K562 (cell line): ENCODE data around the gene MAPKAPK2. TPM values are rescaled to one million over a fixed set of nuclear protein-coding genes. Genes with fewer than 3 reads are reported as not detected.

Experiments
- ATAC-seq: fragments of 200-7000 bp; cut with Tn5 transposase; 3 replicates; pipeline ENCODE4 v1.9.1; 2020; ENCODE audit warnings: moderate library complexity
- BruUV-seq: library from RNA; stranded (reverse); fragments of 400-500 nt; replicated peaks from 2 replicates; lab custom pipeline; 2021; lab: Mats Ljungman, UMichigan
- CTCF ChIA-PET: fragments of 300-600 bp; formaldehyde crosslinking; extraction: SDS; loops from one replicate; lab custom pipeline; 2021; ENCODE audit warnings: low intra/inter-chr PET ratio; lab: Yijun Ruan, JAX
- POLR2A ChIA-PET: fragments of 300-600, 350-650 bp; sonication (Branson Sonifier 250); formaldehyde crosslinking; extraction: SDS; loops from one replicate; lab custom pipeline; 2021; ENCODE audit warnings: antibody characterized with exemption, inconsistent platforms; lab: Yijun Ruan, JAX
- DNase-seq, 4 experiments: peaks; one replicate each; pipeline versions ENCODE4 v3.0.0 to v3.0.0-alpha.2; 2011 to 2018; ENCODE audit warnings: low spot score in 3 of 4, mixed read lengths in 3 of 4; ENCODE audit errors: extremely low read depth in 1 of 4
- FAIRE-seq: peaks from 2 replicates; lab custom pipeline; 2011; peaks lifted over from hg19 to GRCh38; lab: Jason Lieb, UNC
- H2AFZ ChIP-seq: 2 replicates; pipeline ENCODE4 v1.6.0; 2011; ENCODE audit warnings: low read depth, low read length, control low read depth, inconsistent platforms
- H3K27ac ChIP-seq: fragments of 200-600 bp; 3 replicates; pipeline ENCODE4 v1.8.0; 2011; ENCODE audit warnings: low read depth, mild to moderate bottlenecking, control low read depth, inconsistent platforms, low read length, moderate library complexity, mixed read lengths; ENCODE audit errors: extremely low read depth
- H3K27me3 ChIP-seq, 2 experiments: fragments of 300-600 bp in 1 of 2; 2 replicates in 1 of 2; 3 replicates in 1 of 2; pipeline versions ENCODE4 v1.6.0 to v1.8.0; 2011; ENCODE audit warnings: inconsistent platforms in 2 of 2, low read length in 2 of 2, mild to moderate bottlenecking in 1 of 2, mixed read lengths in 1 of 2, moderate library complexity in 1 of 2; ENCODE audit not compliant: control insufficient read depth in 2 of 2, insufficient read depth in 2 of 2
- H3K36me3 ChIP-seq: fragments of 300-600 bp; 3 replicates; pipeline ENCODE4 v1.8.0; 2011; ENCODE audit warnings: mild to moderate bottlenecking, low read length, inconsistent platforms; ENCODE audit not compliant: control insufficient read depth, insufficient read depth
- H3K4me1 ChIP-seq, 2 experiments: fragments of 200-600 bp in 1 of 2; replicated peaks in 1 of 2; 2 replicates in 1 of 2; 3 replicates in 1 of 2; pipeline versions ENCODE4 v1.5.1 to v1.8.0; 2011; ENCODE audit warnings: inconsistent platforms in 2 of 2, low read length in 2 of 2, mild to moderate bottlenecking in 1 of 2, mixed read lengths in 1 of 2, moderate library complexity in 1 of 2; ENCODE audit not compliant: control insufficient read depth in 2 of 2, insufficient read depth in 2 of 2
- H3K4me2 ChIP-seq: 2 replicates; pipeline ENCODE4 v1.6.1; 2011; ENCODE audit warnings: low read length, control low read depth, inconsistent platforms, mixed read lengths; ENCODE audit not compliant: insufficient read depth
- H3K4me3 ChIP-seq: fragments of 200-600 bp; sonication (generic), shearing (Covaris generic); 2 replicates; pipeline ENCODE4 v1.5.1; 2016; ENCODE audit warnings: control low read depth, inconsistent platforms
- H3K79me2 ChIP-seq: fragments of 200-600 bp; 3 replicates; pipeline ENCODE4 v1.8.0; 2011; ENCODE audit warnings: low read length, inconsistent platforms; ENCODE audit not compliant: control insufficient read depth, insufficient read depth
- H3K9ac ChIP-seq, 2 experiments: 2 replicates each; pipeline versions ENCODE4 v1.6.0 to v1.6.1; 2011; ENCODE audit warnings: low read depth in 2 of 2, low read length in 2 of 2, control low read depth in 1 of 2, inconsistent platforms in 1 of 2, mild to moderate bottlenecking in 1 of 2, mixed read lengths in 1 of 2; ENCODE audit not compliant: insufficient read depth in 1 of 2
- H3K9me1 ChIP-seq: one replicate; pipeline ENCODE4 v1.6.0; 2011; ENCODE audit warnings: inconsistent platforms, mild to moderate bottlenecking, low read length, moderate library complexity; ENCODE audit not compliant: control insufficient read depth, insufficient read depth
- H3K9me3 ChIP-seq: replicated peaks from 2 replicates; pipeline ENCODE4 v1.5.1; 2011; ENCODE audit warnings: low read depth, low read length, inconsistent platforms; ENCODE audit not compliant: control insufficient read depth, insufficient read depth
- H4K20me1 ChIP-seq: replicated peaks from 2 replicates; pipeline ENCODE4 v1.6.1; 2011; ENCODE audit warnings: low read length, inconsistent platforms, mixed read lengths; ENCODE audit not compliant: control insufficient read depth, insufficient read depth
- BRF1 ChIP-seq: IDR thresholded peaks from 3 replicates; pipeline ENCODE4 v1.6.1; 2011; ENCODE audit warnings: borderline replicate concordance, mild to moderate bottlenecking; ENCODE audit not compliant: insufficient read length; ENCODE audit errors: extremely low read depth
- CBFB ChIP-seq: sonication (generic); formaldehyde crosslinking; IDR thresholded peaks from 2 replicates; pipeline ENCODE4 v1.4.0; 2020; ENCODE audit warnings: mild to moderate bottlenecking, missing genetic modification reagents
- E2F8 ChIP-seq: fragments of 450-650 bp; IDR thresholded peaks from 2 replicates; pipeline ENCODE4 v1.7.1; 2018; ENCODE audit warnings: mild to moderate bottlenecking, low read depth; ENCODE audit not compliant: partially characterized antibody
- HDAC6 ChIP-seq: IDR thresholded peaks from 2 replicates; pipeline ENCODE4 v1.6.1; 2012; ENCODE audit warnings: low read depth, mild to moderate bottlenecking, control low read depth, inconsistent platforms, low read length, moderate library complexity
- IRF1 ChIP-seq: sonication (generic); formaldehyde crosslinking; IDR thresholded peaks from 2 replicates; pipeline ENCODE4 v1.8.0; 2022; ENCODE audit warnings: missing genetic modification reagents, mild to moderate bottlenecking, borderline replicate concordance
- NONO ChIP-seq, 2 experiments: fragments of 200-400 bp in 1 of 2; fragments of 450-650 bp in 1 of 2; formaldehyde crosslinking in 1 of 2; IDR thresholded peaks; 2 replicates each; pipeline ENCODE4 v1.6.1; 2017; ENCODE audit warnings: low read depth in 2 of 2, mild to moderate bottlenecking in 2 of 2, moderate library complexity in 2 of 2, low read length in 1 of 2
- SMAD3 ChIP-seq: fragments of 450-650 bp; formaldehyde crosslinking; conservative IDR thresholded peaks from 2 replicates; pipeline ENCODE4 v1.4.0; 2020; ENCODE audit warnings: mild to moderate bottlenecking
- SP1 ChIP-seq: sonication (generic); formaldehyde crosslinking; IDR thresholded peaks from 2 replicates; pipeline ENCODE4 v1.8.1; 2022; ENCODE audit warnings: mild to moderate bottlenecking, missing genetic modification reagents
- SRF ChIP-seq, 2 experiments: fragments of 250-450, 450-650 bp in 1 of 2; sonication (Bioruptor Pico) in 1 of 2; sonication (generic) in 1 of 2; formaldehyde crosslinking; IDR thresholded peaks; 2 replicates each; pipeline versions ENCODE4 v1.5.0 to v1.5.1; 2020 to 2022; ENCODE audit warnings: mild to moderate bottlenecking in 1 of 2, missing genetic modification reagents in 1 of 2
- TRIM25 ChIP-seq: fragments of 450-650 bp; IDR thresholded peaks from 2 replicates; pipeline ENCODE4 v1.7.0; 2016; ENCODE audit warnings: borderline replicate concordance
- ZNF431 ChIP-seq: sonication (generic); formaldehyde crosslinking; IDR thresholded peaks from 2 replicates; pipeline ENCODE4 v1.8.0; 2022; ENCODE audit warnings: mild to moderate bottlenecking, missing genetic modification reagents
- ZNF764 ChIP-seq: fragments of 250-450 bp; sonication (Bioruptor Pico); IDR thresholded peaks from 2 replicates; pipeline ENCODE4 v1.4.0; 2020; ENCODE audit warnings: low read depth, mild to moderate bottlenecking, moderate library complexity
- ZNF766 ChIP-seq: fragments of 200-800 bp; sonication (Bioruptor generic); conservative IDR thresholded peaks from 2 replicates; pipeline ENCODE4 v1.6.1; 2016; ENCODE audit warnings: missing genetic modification characterization, missing compliant biosample characterization
- WGBS: fragments of 100-300 bp; shearing (Covaris generic); methylation state at CpG from one replicate; pipeline ENCODE4 v1.1.6; 2016; ENCODE audit warnings: low coverage, mixed read lengths; ENCODE audit not compliant: insufficient coverage; ENCODE audit errors: missing lambda C conversion rate; 5-methylcytosine and 5-hydroxymethylcytosine counted together
- in situ Hi-C: fragments of 300-500 bp; cut with MboI; formaldehyde crosslinking; loops from 4 replicates; pipeline ENCODE4 v1.15.0; 2018; ENCODE audit warnings: inconsistent platforms, mixed read lengths
- intact Hi-C: fragments of 100-400 bp; cut with micrococcal nuclease; formaldehyde crosslinking; loops from 2 replicates; pipeline ENCODE4 v1.14.2; 2022
- polyA plus RNA-seq, 8 experiments: library from polyadenylated mRNA; depleted of rRNA in 4 of 8; stranded (reverse) in 5 of 8; unstranded in 3 of 8; fragments of >200 nt; fragmentation: Nextera tagmentation in 2 of 8; fragmentation: Illumina TruSeq in 1 of 8; extraction: Ambion mirVana in 2 of 8; extraction: Trizol in 1 of 8; gene quantifications; 2 replicates each; pipeline versions ENCODE4 v1.2.1 to v1.2.3, GENCODE V29; 2011 to 2014; ENCODE audit warnings: inconsistent platforms in 1 of 8, missing spikeins in 1 of 8
- total RNA-seq, 7 experiments: library from RNA; depleted of rRNA in 6 of 7; stranded (reverse); fragments of >200 nt in 6 of 7; fragmentation: Illumina TruSeq in 2 of 7; extraction: Trizol in 2 of 7; gene quantifications; 2 replicates each; pipeline versions ENCODE4 v1.2.1 to v1.2.3, GENCODE V29; 2011 to 2021; ENCODE audit warnings: low replicate concordance in 1 of 7

MAPKAPK2 gene
- total and polyA plus RNA-seq, 9 of the 15 experiments (the other 6 are each of a cell fraction or from before 2014, with no cell fraction given): 0.63 to 94.2 (median 52.1) TPM

- no peak overlapping the region for H2AFZ ChIP-seq
- H3K4me2 ChIP-seq: no peak overlapping the region
- WGBS: 90% methylated on average over 1 of the region's 1 CpG
- H3K4me1 ChIP-seq: peaks cover 15 to 19% of the 10 kb centered on the region in 2 experiments; a peak in 4 of 5 replicates
- ATAC-seq: no peak
- H3K27ac ChIP-seq: no peak overlapping the region
- H3K27me3 ChIP-seq: no peaks in the 10 kb centered on the region
- in situ Hi-C loops (no loop called here), intact Hi-C loops (no loop called here)
- H3K9me3 ChIP-seq: no peaks in the 10 kb centered on the region
- no peaks in the 10 kb centered on the region for H3K9me1 ChIP-seq
- BruUV-seq: no TSS peak
- H3K9ac ChIP-seq: peak overlapping the region in 1 of 2 experiments; percentile 14; a peak in 1 of 4 replicates
- H3K36me3 ChIP-seq: peaks cover 6% of the 10 kb centered on the region; the same call in 2 of the 3 replicates
- DNase-seq: no peak
- H4K20me1 ChIP-seq: peaks cover 75% of the 10 kb centered on the region
- H3K79me2 ChIP-seq: peaks cover 96% of the 10 kb centered on the region
- no peak overlapping the region for H3K4me3 ChIP-seq
- no peak for FAIRE-seq
- CTCF ChIA-PET: no interaction called here
- TF ChIP-seq E2F8: no peak
- TF ChIP-seq SRF (CRISPR knock-in tag; IDR thresholded peaks at IDR 0.05): no peak
- TF ChIP-seq HDAC6: no peak
- TF ChIP-seq CBFB (CRISPR knock-in tag): no peak
- no peak for TF ChIP-seq IRF1 (CRISPR knock-in tag)
- TF ChIP-seq ZNF766 (CRISPR knock-in tag): no peak
- TF ChIP-seq SP1 (CRISPR knock-in tag): no peak
- TF ChIP-seq TRIM25: no peak
- TF ChIP-seq ZNF764: no peak
- no peak for TF ChIP-seq BRF1
- no peak for TF ChIP-seq SMAD3
- no peak for TF ChIP-seq ZNF431 (CRISPR knock-in tag)
- no peak for TF ChIP-seq NONO (IDR thresholded peaks at IDR 0.05; ENCODE audit: low read depth in 2 of 2, low read length in 1 of 2)
- POLR2A ChIA-PET: interaction anchor here (0.6 to 10.6 kb wide), 5 partner anchors 11 to 73 kb away, joined by 3 to 130 read pairs (median 6); partner anchors contain the start of gene DYRK3
Observed at GRCh38 chr1:206702803-206703202, 18.1 kb downstream of the MAPKAPK2 start.
